HL-60 (cell line): ENCODE results near the gene FAM209B.

Experiments used
- CTCF ChIP-seq: IDR thresholded peaks from one replicate; pipeline ENCODE4 v1.5.1; 2011; ENCODE audit warnings: low read length, control low read depth, inconsistent platforms; ENCODE audit not compliant: insufficient read depth
- SPI1 ChIP-seq: IDR thresholded peaks from 2 replicates; pipeline ENCODE4 v1.6.1; 2012; ENCODE audit warnings: low read depth, mild to moderate bottlenecking, borderline replicate concordance

DNA sequence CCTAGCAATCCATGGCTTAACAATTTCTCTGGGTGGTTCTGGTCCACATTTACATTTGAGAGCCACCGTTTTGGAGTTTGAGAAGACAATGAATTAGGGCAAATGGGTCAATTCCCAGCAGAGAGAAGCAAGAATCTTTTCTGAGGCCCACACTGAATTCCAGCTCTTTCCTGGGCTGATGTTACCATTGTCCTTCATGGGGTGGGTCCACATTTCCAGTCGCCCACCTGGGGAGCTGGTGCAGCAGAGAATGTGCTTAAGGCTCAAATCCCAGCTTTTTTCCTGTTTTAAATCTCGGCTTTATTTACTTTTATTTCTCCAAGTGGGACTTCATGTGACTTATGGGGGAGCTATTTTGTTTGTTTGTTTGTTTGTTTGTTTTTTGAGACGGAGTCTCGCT, 51.9 kb downstream of the FAM209B start:
- TF ChIP-seq CTCF: no peak
- TF ChIP-seq SPI1: no peak
